Osteoblast (primary cell): ENCODE data around the gene UBE2R2. TPM values are rescaled to one million over a fixed set of nuclear protein-coding genes. Genes with fewer than 3 reads are reported as not detected.
A peak's percentile ranks its signal among the peaks of the same experiment; 100 is the strongest.

Experiments used
- DNase-seq: peaks from one replicate; pipeline ENCODE4 v3.0.0; 2011; ENCODE audit warnings: low spot score, mixed read lengths; ENCODE audit not compliant: insufficient read length; ENCODE audit errors: missing footprints
- H2AFZ ChIP-seq: 2 replicates; pipeline ENCODE4 v1.6.0; 2011; ENCODE audit warnings: mild to moderate bottlenecking, low read length
- H3K27ac ChIP-seq: 2 replicates; pipeline ENCODE4 v1.5.1; 2011; ENCODE audit warnings: mild to moderate bottlenecking, low read depth, low read length, moderate library complexity
- H3K27me3 ChIP-seq: 2 replicates; pipeline ENCODE4 v1.6.0; 2012; ENCODE audit warnings: mild to moderate bottlenecking, control low read depth, inconsistent platforms, low read length, moderate library complexity; ENCODE audit not compliant: insufficient read depth
- H3K36me3 ChIP-seq: 2 replicates; pipeline ENCODE4 v1.5.1; 2011; ENCODE audit warnings: mild to moderate bottlenecking, low read length, control low read depth, moderate library complexity; ENCODE audit not compliant: insufficient read depth
- H3K4me1 ChIP-seq: 2 replicates; pipeline ENCODE4 v1.5.1; 2011; ENCODE audit warnings: mild to moderate bottlenecking, low read length, control low read depth, moderate library complexity; ENCODE audit not compliant: insufficient read depth
- H3K4me2 ChIP-seq: 2 replicates; pipeline ENCODE4 v1.6.0; 2011; ENCODE audit warnings: mild to moderate bottlenecking, low read length; ENCODE audit not compliant: insufficient read depth
- H3K4me3 ChIP-seq: fragments of 200-600 bp; sonication (generic); 3 replicates; pipeline ENCODE4 v1.5.1; 2012; ENCODE audit warnings: mild to moderate bottlenecking, low read length, inconsistent platforms; ENCODE audit not compliant: insufficient read depth
- H3K79me2 ChIP-seq: 2 replicates; pipeline ENCODE4 v1.6.0; 2012; ENCODE audit warnings: mild to moderate bottlenecking, low read length, control low read depth, inconsistent platforms; ENCODE audit not compliant: insufficient read depth
- H3K9me3 ChIP-seq: 2 replicates; pipeline ENCODE4 v1.5.1; 2011; ENCODE audit warnings: low read depth, low read length, control low read depth
- H4K20me1 ChIP-seq: 2 replicates; pipeline ENCODE4 v1.6.0; 2012; ENCODE audit warnings: mild to moderate bottlenecking, low read length, control low read depth; ENCODE audit not compliant: insufficient read depth
- CTCF ChIP-seq: IDR thresholded peaks from 2 replicates; pipeline ENCODE4 v1.5.1; 2011; ENCODE audit warnings: mild to moderate bottlenecking, low read depth, low read length, moderate library complexity; ENCODE audit errors: extremely low read depth
- total RNA-seq: library from RNA; depleted of rRNA; stranded (reverse); fragments of >200 nt; gene quantifications from 2 replicates; pipeline ENCODE4 v1.2.3, GENCODE V29; 2012

UBE2R2 gene
- total RNA-seq, 1 donor, result 21.4 TPM

- no peak for TF ChIP-seq CTCF
- H3K27me3 ChIP-seq, result no peaks in the 10 kb centered on the region
- DNase-seq, result no peak
- H3K9me3 ChIP-seq, result no peaks in the 10 kb centered on the region
- H3K36me3 ChIP-seq, result peaks cover 43% of the 10 kb centered on the region
- peaks cover 14% of the 10 kb centered on the region for H3K4me1 ChIP-seq
- peaks cover 3% of the 10 kb centered on the region for H3K79me2 ChIP-seq
- H3K27ac ChIP-seq, result no peak overlapping the region
- no peak overlapping the region for H2AFZ ChIP-seq
- H4K20me1 ChIP-seq, result peaks cover 4% of the 10 kb centered on the region
- no peak overlapping the region for H3K4me2 ChIP-seq
- H3K4me3 ChIP-seq, result no peak overlapping the region
Measured at GRCh38 chr9:33939924-33940874, 123.2 kb downstream of the UBE2R2 start.

GRCh38 chr9:33942471-33943083 lies 125.6 kb downstream of the UBE2R2 start:
- peak; percentile 58 for TF ChIP-seq CTCF

GRCh38 chr9:33943389-33943788 lies 126.4 kb downstream of the UBE2R2 start:
- DNase-seq, result no peak
- H3K4me2 ChIP-seq, result peak overlapping the region; percentile 1
- H3K27me3 ChIP-seq, result no peaks in the 10 kb centered on the region
- peaks cover 20% of the 10 kb centered on the region for H4K20me1 ChIP-seq
- no peaks in the 10 kb centered on the region for H3K79me2 ChIP-seq
- no peaks in the 10 kb centered on the region for H3K9me3 ChIP-seq
- no peak for TF ChIP-seq CTCF
- peaks cover 39% of the 10 kb centered on the region for H3K4me1 ChIP-seq
- peak overlapping the region; percentile 48 for H3K27ac ChIP-seq
- H3K36me3 ChIP-seq, result peaks cover 35% of the 10 kb centered on the region
- H3K4me3 ChIP-seq, result no peak overlapping the region
- no peak overlapping the region for H2AFZ ChIP-seq

More at GRCh38 chr9:33942471-33943083, 125.6 kb downstream of the UBE2R2 start:
- Histone ChIP-seq H3K79me2 (no peaks in the 10 kb centered on the region), H3K27me3 (no peaks in the 10 kb centered on the region), H2AFZ (no peak overlapping the region), H3K4me1 (peaks cover 31% of the 10 kb centered on the region), H3K4me2 (peak overlapping the region; percentile 1), H3K4me3 (no peak overlapping the region), H3K36me3 (peaks cover 32% of the 10 kb centered on the region), H4K20me1 (peaks cover 14% of the 10 kb centered on the region), H3K27ac (peak overlapping the region; percentile 48), H3K9me3 (no peaks in the 10 kb centered on the region)
- peak; percentile 90 for DNase-seq
